HEK293T (cell line): ENCODE measurements around the gene GFRA1.

Experiments used
- CTCF ChIA-PET: fragments of 350-600 bp; formaldehyde crosslinking; extraction: SDS; loops from one replicate; lab custom pipeline; 2021; ENCODE audit warnings: antibody characterized with exemption, inconsistent platforms; lab: Yijun Ruan, JAX
- POLR2A ChIA-PET: fragments of 350-600 bp; formaldehyde crosslinking; extraction: SDS; loops from one replicate; lab custom pipeline; 2020; ENCODE audit warnings: antibody characterized with exemption, inconsistent platforms; lab: Yijun Ruan, JAX
- DNase-seq: peaks from one replicate; pipeline ENCODE4 v3.0.0; 2012; ENCODE audit warnings: mixed read lengths; ENCODE audit errors: extremely low spot score
- ARNT ChIP-seq: fragments of 450-650 bp; IDR thresholded peaks from 2 replicates; pipeline ENCODE4 v1.6.1; 2017; ENCODE audit warnings: mild to moderate bottlenecking
- BHLHE40 ChIP-seq: fragments of 450-650 bp; IDR thresholded peaks from 2 replicates; pipeline ENCODE4 v1.6.1; 2016; ENCODE audit warnings: mild to moderate bottlenecking, moderate library complexity, borderline replicate concordance
- CTBP1 ChIP-seq: fragments of 450-650 bp; IDR thresholded peaks from 2 replicates; pipeline ENCODE4 v1.6.1; 2016; ENCODE audit warnings: borderline replicate concordance
- ELF4 ChIP-seq: fragments of 450-650 bp; IDR thresholded peaks from 2 replicates; pipeline ENCODE4 v1.6.1; 2017; ENCODE audit warnings: antibody characterized with exemption
- FOXA1 ChIP-seq: fragments of 450-650 bp; IDR thresholded peaks from 2 replicates; pipeline ENCODE4 v1.6.1; 2016; ENCODE audit warnings: mild to moderate bottlenecking
- FOXK2 ChIP-seq: fragments of 450-650 bp; IDR thresholded peaks from 2 replicates; pipeline ENCODE4 v1.6.1; 2016; ENCODE audit warnings: mild to moderate bottlenecking
- FOXM1 ChIP-seq: fragments of 450-650 bp; IDR thresholded peaks from 2 replicates; pipeline ENCODE4 v1.6.1; 2017; ENCODE audit warnings: mild to moderate bottlenecking, borderline replicate concordance
- HDGF ChIP-seq: fragments of 450-650 bp; IDR thresholded peaks from 2 replicates; pipeline ENCODE4 v1.6.1; 2017; ENCODE audit warnings: antibody characterized with exemption, borderline replicate concordance
- L3MBTL2 ChIP-seq: fragments of 450-650 bp; conservative IDR thresholded peaks from 2 replicates; pipeline ENCODE4 v1.6.1; 2016; ENCODE audit warnings: mild to moderate bottlenecking
- LEF1 ChIP-seq: fragments of 450-650 bp; IDR thresholded peaks from 2 replicates; pipeline ENCODE4 v1.6.1; 2017; ENCODE audit warnings: mild to moderate bottlenecking, borderline replicate concordance
- NFRKB ChIP-seq: fragments of 450-650 bp; IDR thresholded peaks from 2 replicates; pipeline ENCODE4 v1.6.1; 2016; ENCODE audit warnings: mild to moderate bottlenecking, moderate library complexity
- SP1 ChIP-seq: fragments of 450-650 bp; IDR thresholded peaks from 2 replicates; pipeline ENCODE4 v1.6.1; 2017
- SUZ12 ChIP-seq: fragments of 450-650 bp; IDR thresholded peaks from 2 replicates; pipeline ENCODE4 v1.6.1; 2016; ENCODE audit warnings: mild to moderate bottlenecking
- TARDBP ChIP-seq: fragments of 450-650 bp; IDR thresholded peaks from 2 replicates; pipeline ENCODE4 v1.6.1; 2016
- ZNF384 ChIP-seq: fragments of 450-650 bp; IDR thresholded peaks from 2 replicates; pipeline ENCODE4 v1.6.1; 2016
- TF ChIP-seq, protein P1 (sequence below): fragments of 450-650 bp; IDR thresholded peaks from 2 replicates; pipeline ENCODE4 v1.6.1; 2016

GFRA1 gene

DNA sequence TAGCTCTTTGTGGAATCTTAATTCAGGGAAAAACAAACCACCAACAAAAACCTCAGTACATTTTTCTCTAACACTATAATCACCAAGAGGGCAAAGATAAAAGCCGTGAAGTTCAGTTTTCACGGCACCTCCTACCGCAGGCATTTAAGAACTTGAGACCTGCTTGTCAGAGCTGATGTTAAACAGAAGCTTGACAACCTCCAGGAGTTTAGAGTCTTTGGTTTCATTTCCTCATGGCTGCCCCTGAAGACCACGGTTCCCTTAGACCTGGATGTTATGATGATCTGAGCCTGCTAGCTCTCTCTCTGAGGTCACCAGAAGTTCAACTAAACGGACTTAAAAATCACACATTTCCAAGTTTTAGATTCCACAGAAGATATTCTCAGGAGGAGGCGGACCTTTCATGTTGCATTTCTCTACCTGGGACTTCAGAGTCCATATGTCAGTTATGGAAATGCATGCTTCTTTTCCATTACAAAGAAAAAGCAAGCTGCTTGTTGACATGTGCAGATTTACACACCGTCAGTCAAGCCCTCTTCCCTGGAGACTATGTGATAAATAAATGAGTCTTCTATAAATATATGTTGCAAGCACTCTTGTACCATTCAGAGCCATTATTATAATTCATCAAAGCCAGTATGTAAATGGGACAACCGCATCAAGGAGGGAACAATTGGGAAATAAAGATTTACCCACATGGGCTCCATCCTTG lies 258.0 kb downstream of the GFRA1 start:
- no peak for DNase-seq
- TF ChIP-seq FOXM1 (no peak), TARDBP (no peak)
- TF ChIP-seq, protein P1, sequence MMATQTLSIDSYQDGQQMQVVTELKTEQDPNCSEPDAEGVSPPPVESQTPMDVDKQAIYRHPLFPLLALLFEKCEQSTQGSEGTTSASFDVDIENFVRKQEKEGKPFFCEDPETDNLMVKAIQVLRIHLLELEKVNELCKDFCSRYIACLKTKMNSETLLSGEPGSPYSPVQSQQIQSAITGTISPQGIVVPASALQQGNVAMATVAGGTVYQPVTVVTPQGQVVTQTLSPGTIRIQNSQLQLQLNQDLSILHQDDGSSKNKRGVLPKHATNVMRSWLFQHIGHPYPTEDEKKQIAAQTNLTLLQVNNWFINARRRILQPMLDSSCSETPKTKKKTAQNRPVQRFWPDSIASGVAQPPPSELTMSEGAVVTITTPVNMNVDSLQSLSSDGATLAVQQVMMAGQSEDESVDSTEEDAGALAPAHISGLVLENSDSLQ = peak; percentile 40; the same call in 1 of the 2 replicates
- CTCF ChIA-PET = no interaction called here
- POLR2A ChIA-PET = no interaction called here

DNA sequence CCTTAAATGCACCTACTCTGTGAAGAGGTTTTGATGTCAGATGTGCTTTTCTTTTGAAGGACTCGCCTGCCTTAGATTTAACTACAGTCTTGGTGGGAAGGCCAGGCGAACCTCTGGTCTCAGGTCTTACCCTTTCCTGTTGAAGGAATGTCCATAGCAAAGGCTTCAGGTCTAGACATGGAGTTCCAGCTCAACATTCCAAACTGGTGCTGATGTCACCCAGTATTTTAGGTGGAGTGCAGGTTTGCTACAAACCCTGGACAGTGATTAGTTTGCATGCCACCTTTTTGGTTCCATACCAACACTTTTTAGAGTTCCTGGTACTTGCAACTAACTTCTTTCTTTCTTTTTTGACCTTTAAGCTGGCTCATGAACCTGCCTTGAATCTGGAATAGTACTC lies 258.7 kb downstream of the GFRA1 start:
- no peak for TF ChIP-seq ARNT
- TF ChIP-seq CTBP1 = no peak
- TF ChIP-seq, protein P1 = no peak
- no peak for TF ChIP-seq SP1
- no peak for TF ChIP-seq BHLHE40
- TF ChIP-seq NFRKB = no peak
- no peak for TF ChIP-seq ZNF384
- no peak for TF ChIP-seq SUZ12
- no peak for TF ChIP-seq L3MBTL2
- TF ChIP-seq HDGF = no peak
- TF ChIP-seq TARDBP = no peak
- no peak for TF ChIP-seq FOXA1
- TF ChIP-seq FOXK2 = no peak
- no peak for TF ChIP-seq ELF4
- TF ChIP-seq FOXM1 = no peak
- no peak for TF ChIP-seq LEF1
- no peak for DNase-seq
- POLR2A ChIA-PET = no interaction called here
- CTCF ChIA-PET = no interaction called here

DNA sequence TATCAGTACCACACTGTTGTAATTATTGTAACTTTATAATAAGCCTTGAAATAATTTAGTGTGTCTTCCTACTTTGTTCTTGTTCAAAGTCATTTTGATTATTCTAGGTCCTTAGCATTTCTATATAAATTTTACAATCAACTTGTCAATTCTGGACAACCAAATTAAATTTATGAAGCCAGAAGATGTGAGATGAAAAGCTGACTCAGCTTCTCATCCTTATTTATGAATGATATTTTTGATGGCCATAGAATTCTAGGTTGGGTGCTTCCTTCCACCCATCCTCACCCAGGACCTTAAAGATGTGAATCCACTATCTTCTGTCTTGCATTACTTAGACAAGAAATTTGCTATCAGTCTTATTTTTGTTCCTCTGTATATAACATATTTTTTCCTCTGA lies 261.1 kb downstream of the GFRA1 start:
- no peak for DNase-seq
- CTCF ChIA-PET = no interaction called here
- POLR2A ChIA-PET = no interaction called here
- TF ChIP-seq NFRKB = no peak
- no peak for TF ChIP-seq CTBP1
- TF ChIP-seq ZNF384 = no peak
- no peak for TF ChIP-seq FOXM1
- TF ChIP-seq LEF1 = no peak
- no peak for TF ChIP-seq ARNT
- TF ChIP-seq SUZ12 = no peak
- TF ChIP-seq ELF4 = no peak
- no peak for TF ChIP-seq FOXK2
- no peak for TF ChIP-seq TARDBP
- TF ChIP-seq, protein P1 = no peak
- no peak for TF ChIP-seq SP1
- TF ChIP-seq L3MBTL2 = no peak
- TF ChIP-seq HDGF = no peak
- no peak for TF ChIP-seq FOXA1
- TF ChIP-seq BHLHE40 = no peak

GRCh38 chr10:116007256-116007891 lies 265.6 kb downstream of the GFRA1 start:
- no peak for DNase-seq
- POLR2A ChIA-PET = no interaction called here
- no peak for TF ChIP-seq LEF1
- TF ChIP-seq, protein P1 = peak; percentile 31; the same call in 1 of the 2 replicates
- CTCF ChIA-PET = no interaction called here
